BJ (cell line): Measurements from ENCODE around the gene ST8SIA1. TPM values are rescaled to one million over a fixed set of nuclear protein-coding genes. Genes with fewer than 3 reads are reported as not detected.

Experiments used
- CTCF ChIA-PET: fragments of 350-600 bp; formaldehyde crosslinking; extraction: SDS; loops from one replicate; lab custom pipeline; 2021; ENCODE audit warnings: antibody characterized with exemption, inconsistent platforms; lab: Yijun Ruan, JAX
- POLR2A ChIA-PET: fragments of 300-600 bp; sonication (Branson Sonifier 250); formaldehyde crosslinking; extraction: SDS; loops from one replicate; lab custom pipeline; 2021; ENCODE audit warnings: antibody characterized with exemption; lab: Charles Lee
- DNase-seq: peaks from one replicate; pipeline ENCODE4 v3.0.0-alpha.2; 2011; ENCODE audit warnings: low read depth
- H3K27me3 ChIP-seq: 2 replicates; pipeline ENCODE4 v1.6.0; 2011; ENCODE audit warnings: low read length; ENCODE audit not compliant: control insufficient read depth, insufficient read depth
- H3K36me3 ChIP-seq: 2 replicates; pipeline ENCODE4 v1.5.1; 2011; ENCODE audit warnings: low read length; ENCODE audit not compliant: control insufficient read depth, insufficient read depth
- H3K4me3 ChIP-seq: 2 replicates; pipeline ENCODE4 v1.5.1; 2011; ENCODE audit warnings: low read depth, mild to moderate bottlenecking, control low read depth, low read length
- polyA plus RNA-seq: library from polyadenylated mRNA; depleted of rRNA; stranded (reverse); fragments of >200 nt; gene quantifications from 2 replicates; pipeline ENCODE4 v1.2.3, GENCODE V29; 2011
- TF ChIP-seq, protein P1 (sequence below): IDR thresholded peaks from 2 replicates; pipeline ENCODE4 v1.5.1; 2011; ENCODE audit warnings: low read depth, mild to moderate bottlenecking, control low read depth, inconsistent platforms, low read length, moderate library complexity; ENCODE audit not compliant: insufficient read depth

ST8SIA1 gene
- polyA plus RNA-seq, 1 experiment: not detected

GRCh38 chr12:22276867-22277266, 57.6 kb downstream of the ST8SIA1 start:
- CTCF ChIA-PET: no interaction called here

DNA sequence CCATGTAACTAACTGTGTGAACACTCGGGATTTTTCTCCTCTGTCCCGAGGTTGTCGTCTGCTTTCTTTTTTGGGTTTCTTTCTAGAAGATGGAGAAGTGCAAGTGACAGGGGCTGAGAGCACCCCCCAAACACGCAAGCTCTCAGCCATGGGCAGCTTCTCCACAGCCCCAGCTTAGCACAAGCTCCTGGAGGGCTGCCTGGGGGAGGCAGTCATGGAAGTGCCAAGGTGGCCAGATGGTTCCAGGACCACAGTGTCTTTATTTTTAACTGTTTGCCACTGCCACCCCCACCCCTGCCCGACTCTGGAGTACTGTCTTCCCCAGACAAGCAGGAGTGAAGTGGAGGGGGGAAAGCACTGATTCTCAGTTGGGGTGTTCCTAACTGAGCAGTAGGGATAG, 58.2 kb downstream of the ST8SIA1 start:
- CTCF ChIA-PET: no interaction called here
- DNase-seq: no peak
- no peaks in the 10 kb centered on the region for H3K27me3 ChIP-seq
- no peak overlapping the region for H3K4me3 ChIP-seq
- TF ChIP-seq, protein P1, sequence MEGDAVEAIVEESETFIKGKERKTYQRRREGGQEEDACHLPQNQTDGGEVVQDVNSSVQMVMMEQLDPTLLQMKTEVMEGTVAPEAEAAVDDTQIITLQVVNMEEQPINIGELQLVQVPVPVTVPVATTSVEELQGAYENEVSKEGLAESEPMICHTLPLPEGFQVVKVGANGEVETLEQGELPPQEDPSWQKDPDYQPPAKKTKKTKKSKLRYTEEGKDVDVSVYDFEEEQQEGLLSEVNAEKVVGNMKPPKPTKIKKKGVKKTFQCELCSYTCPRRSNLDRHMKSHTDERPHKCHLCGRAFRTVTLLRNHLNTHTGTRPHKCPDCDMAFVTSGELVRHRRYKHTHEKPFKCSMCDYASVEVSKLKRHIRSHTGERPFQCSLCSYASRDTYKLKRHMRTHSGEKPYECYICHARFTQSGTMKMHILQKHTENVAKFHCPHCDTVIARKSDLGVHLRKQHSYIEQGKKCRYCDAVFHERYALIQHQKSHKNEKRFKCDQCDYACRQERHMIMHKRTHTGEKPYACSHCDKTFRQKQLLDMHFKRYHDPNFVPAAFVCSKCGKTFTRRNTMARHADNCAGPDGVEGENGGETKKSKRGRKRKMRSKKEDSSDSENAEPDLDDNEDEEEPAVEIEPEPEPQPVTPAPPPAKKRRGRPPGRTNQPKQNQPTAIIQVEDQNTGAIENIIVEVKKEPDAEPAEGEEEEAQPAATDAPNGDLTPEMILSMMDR: no peak
- POLR2A ChIA-PET: no interaction called here
- no peaks in the 10 kb centered on the region for H3K36me3 ChIP-seq

More at GRCh38 chr12:22276867-22277266, 57.6 kb downstream of the ST8SIA1 start:
- Histone ChIP-seq H3K27me3 (no peaks in the 10 kb centered on the region), H3K36me3 (no peaks in the 10 kb centered on the region), H3K4me3 (no peak overlapping the region)
- DNase-seq: no peak
- POLR2A ChIA-PET: interaction anchor here (0.6 kb wide), 1 partner anchor 513 kb away, joined by 4 read pairs; no protein-coding TSS in a partner anchor
- TF ChIP-seq, protein P1: no peak

- H3K4me3 ChIP-seq: no peak overlapping the region
- H3K27me3 ChIP-seq: no peaks in the 10 kb centered on the region
- DNase-seq: peak; percentile 98
- no peaks in the 10 kb centered on the region for H3K36me3 ChIP-seq
- CTCF ChIA-PET: no interaction called here
- TF ChIP-seq, protein P1: no peak
- POLR2A ChIA-PET: no interaction called here
Observed at GRCh38 chr12:22275843-22276242, 58.7 kb downstream of the ST8SIA1 start.

DNA sequence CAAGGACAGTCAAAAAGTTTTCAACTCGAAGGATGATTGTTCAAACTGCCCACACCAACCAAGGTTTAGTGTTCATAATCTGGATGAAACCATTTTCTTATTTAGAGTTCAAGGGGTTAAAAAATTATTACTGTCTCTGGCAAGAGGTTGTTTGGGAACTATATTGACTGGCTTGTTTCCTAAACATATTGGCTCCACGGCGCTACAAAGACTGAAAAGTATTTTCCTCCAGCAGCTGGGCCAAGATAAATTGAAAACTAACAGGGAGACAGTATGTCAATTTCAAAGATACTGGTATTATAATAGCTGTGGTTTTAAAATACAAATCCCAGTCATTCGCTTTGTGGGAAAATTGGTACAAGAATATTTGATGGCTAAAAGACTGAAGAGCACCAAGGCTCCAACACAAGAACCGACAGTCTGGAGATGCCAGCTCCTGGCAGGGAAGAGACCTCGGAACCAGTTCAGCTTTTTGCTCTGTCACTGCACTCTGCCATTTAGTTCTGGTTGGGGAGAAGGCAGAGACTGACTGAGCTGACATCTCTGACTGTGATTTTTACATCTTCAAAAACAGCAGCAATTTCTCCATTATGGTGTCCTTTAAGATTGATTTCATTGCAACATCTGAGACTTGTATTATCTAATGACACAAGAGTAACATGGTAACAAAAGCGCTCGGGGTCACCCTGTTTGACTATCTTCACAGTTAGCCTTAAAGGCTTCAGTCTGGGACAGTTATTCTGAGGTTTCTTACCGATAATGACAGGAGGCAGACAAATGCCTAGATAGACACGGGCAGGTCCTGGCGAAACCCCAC, 62.0 kb downstream of the ST8SIA1 start:
- Histone ChIP-seq H3K4me3 (no peak overlapping the region), H3K36me3 (no peaks in the 10 kb centered on the region), H3K27me3 (no peaks in the 10 kb centered on the region)
- ChIA-PET CTCF (interaction anchor here (1.1 kb wide), 1 partner anchor 33 kb away, joined by 3 read pairs; no protein-coding TSS in a partner anchor), POLR2A (no interaction called here)
- DNase-seq: no peak
- TF ChIP-seq, protein P1: no peak

GRCh38 chr12:22271023-22271422, 63.5 kb downstream of the ST8SIA1 start:
- Histone ChIP-seq H3K27me3 (no peaks in the 10 kb centered on the region), H3K4me3 (no peak overlapping the region), H3K36me3 (no peaks in the 10 kb centered on the region)
- peak; percentile 62 for DNase-seq
- ChIA-PET POLR2A (no interaction called here), CTCF (no interaction called here)
- TF ChIP-seq, protein P1: no peak
